ENCODE results near the gene PKIG.

The PKIG gene

GRCh38 chr20:44656448-44656847, 74.1 kb downstream of the PKIG start:
- no peak overlapping the region for H2BK15ac ChIP-seq (ENCODE audit: low read length)
- H3K9ac ChIP-seq (ENCODE audit: low read depth, low read length, poor library complexity), result no peak overlapping the region
- no peak overlapping the region for H2AK5ac ChIP-seq (ENCODE audit: low read depth, low read length)
- H3K4ac ChIP-seq (ENCODE audit: low read length), result no peak overlapping the region
- no peak overlapping the region for H3K18ac ChIP-seq (ENCODE audit: low read length)
- no peak overlapping the region for H2BK12ac ChIP-seq (ENCODE audit: low read length)
- H3K36me3 ChIP-seq (replicated peaks in 1 of 2; ENCODE audit: control insufficient read depth in 2 of 2, insufficient read depth in 2 of 2, low read length in 2 of 2), result no peaks in the 10 kb centered on the region
- no peak overlapping the region for H3K27ac ChIP-seq (replicated peaks; ENCODE audit: low read length)
- no peak overlapping the region for H2BK120ac ChIP-seq (ENCODE audit: low read depth, low read length)
- no peak overlapping the region for H3K4me2 ChIP-seq (ENCODE audit: insufficient read depth, low read length, poor library complexity, severe bottlenecking)
- H4K91ac ChIP-seq (ENCODE audit: low read depth, low read length, poor library complexity), result no peak overlapping the region
- no peak overlapping the region for H3K4me3 ChIP-seq (ENCODE audit: low read length in 2 of 2)
- no peak overlapping the region for H3K14ac ChIP-seq (ENCODE audit: low read length)
- H4K8ac ChIP-seq (ENCODE audit: low read depth, low read length), result no peak overlapping the region
- peaks cover 0 to 3% (median 0%) of the 10 kb centered on the region in 3 experiments for H3K27me3 ChIP-seq (ENCODE audit: control insufficient read depth in 3 of 3, insufficient read depth in 3 of 3, low read depth in 1 of 3, low read length in 3 of 3)
- no peak overlapping the region for H2BK5ac ChIP-seq (ENCODE audit: low read length)
- no peaks in the 10 kb centered on the region for H3K79me1 ChIP-seq (ENCODE audit: low read depth, low read length)
- peaks cover 5 to 9% of the 10 kb centered on the region in 2 donors for H3K4me1 ChIP-seq (ENCODE audit: control insufficient read depth in 2 of 2, insufficient read depth in 1 of 2, low read depth in 1 of 2, low read length in 2 of 2)
- no peak overlapping the region for H3K23ac ChIP-seq (ENCODE audit: low read depth, low read length, poor library complexity)
- no peak for DNase-seq (ENCODE audit: low spot score)
- peaks cover 3 to 4% of the 10 kb centered on the region in 2 donors for H3K9me3 ChIP-seq (replicated peaks in 1 of 2; ENCODE audit: control insufficient read depth in 2 of 2, insufficient read depth in 1 of 2, low read depth in 1 of 2, low read length in 2 of 2)
- H2AFZ ChIP-seq (ENCODE audit: low read length), result peak overlapping the region; percentile 10
- no CpG with 5 or more reads among the region's 3 CpGs for WGBS, 2 donors (ENCODE audit: extremely low coverage in 2 of 2, insufficient read length in 2 of 2, insufficient replicate concordance in 1 of 2)

GRCh38 chr20:44657875-44658274, 75.5 kb downstream of the PKIG start:
- no peak overlapping the region for H3K27ac ChIP-seq (replicated peaks; ENCODE audit: low read length)
- no peaks in the 10 kb centered on the region for H3K36me3 ChIP-seq (replicated peaks in 1 of 2; ENCODE audit: control insufficient read depth in 2 of 2, insufficient read depth in 2 of 2, low read length in 2 of 2)
- H3K4ac ChIP-seq (ENCODE audit: low read length), result no peak overlapping the region
- no peak overlapping the region for H3K4me2 ChIP-seq (ENCODE audit: insufficient read depth, low read length, poor library complexity, severe bottlenecking)
- no peak overlapping the region for H3K18ac ChIP-seq (ENCODE audit: low read length)
- peaks cover 0 to 6% (median 0%) of the 10 kb centered on the region in 3 experiments for H3K27me3 ChIP-seq (ENCODE audit: control insufficient read depth in 3 of 3, insufficient read depth in 3 of 3, low read depth in 1 of 3, low read length in 3 of 3)
- no CpG with 5 or more reads among the region's 2 CpGs for WGBS, 2 donors (ENCODE audit: extremely low coverage in 2 of 2, insufficient read length in 2 of 2, insufficient replicate concordance in 1 of 2)
- no peaks in the 10 kb centered on the region for H3K79me1 ChIP-seq (ENCODE audit: low read depth, low read length)
- H3K23ac ChIP-seq (ENCODE audit: low read depth, low read length, poor library complexity), result no peak overlapping the region
- no peak overlapping the region for H2BK12ac ChIP-seq (ENCODE audit: low read length)
- H2AFZ ChIP-seq (ENCODE audit: low read length), result no peak overlapping the region
- DNase-seq (ENCODE audit: low spot score), result no peak
- no peak overlapping the region for H3K14ac ChIP-seq (ENCODE audit: low read length)
- H4K8ac ChIP-seq (ENCODE audit: low read depth, low read length), result no peak overlapping the region
- no peak overlapping the region for H3K9ac ChIP-seq (ENCODE audit: low read depth, low read length, poor library complexity)
- H4K91ac ChIP-seq (ENCODE audit: low read depth, low read length, poor library complexity), result no peak overlapping the region
- no peak overlapping the region for H3K4me3 ChIP-seq (ENCODE audit: low read length in 2 of 2)
- H2BK5ac ChIP-seq (ENCODE audit: low read length), result no peak overlapping the region
- no peak overlapping the region for H2AK5ac ChIP-seq (ENCODE audit: low read depth, low read length)
- H2BK120ac ChIP-seq (ENCODE audit: low read depth, low read length), result no peak overlapping the region
- peaks cover 3 to 4% of the 10 kb centered on the region in 2 donors for H3K9me3 ChIP-seq (replicated peaks in 1 of 2; ENCODE audit: control insufficient read depth in 2 of 2, insufficient read depth in 1 of 2, low read depth in 1 of 2, low read length in 2 of 2)
- peaks cover 5 to 12% of the 10 kb centered on the region in 2 donors for H3K4me1 ChIP-seq (ENCODE audit: control insufficient read depth in 2 of 2, insufficient read depth in 1 of 2, low read depth in 1 of 2, low read length in 2 of 2)
- H2BK15ac ChIP-seq (ENCODE audit: low read length), result no peak overlapping the region

- H3K23ac ChIP-seq (ENCODE audit: low read depth, low read length, poor library complexity), result no peak overlapping the region
- no peak overlapping the region for H2AK5ac ChIP-seq (ENCODE audit: low read depth, low read length)
- no peak overlapping the region for H3K18ac ChIP-seq (ENCODE audit: low read length)
- H2AFZ ChIP-seq (ENCODE audit: low read length), result no peak overlapping the region
- no peak overlapping the region for H2BK12ac ChIP-seq (ENCODE audit: low read length)
- H3K4ac ChIP-seq (ENCODE audit: low read length), result no peak overlapping the region
- H3K36me3 ChIP-seq (replicated peaks in 1 of 2; ENCODE audit: control insufficient read depth in 2 of 2, insufficient read depth in 2 of 2, low read length in 2 of 2), result no peaks in the 10 kb centered on the region
- H3K4me1 ChIP-seq (ENCODE audit: control insufficient read depth in 2 of 2, insufficient read depth in 1 of 2, low read depth in 1 of 2, low read length in 2 of 2), result peaks cover 5 to 11% of the 10 kb centered on the region in 2 donors
- no peak overlapping the region for H3K4me2 ChIP-seq (ENCODE audit: insufficient read depth, low read length, poor library complexity, severe bottlenecking)
- no peak overlapping the region for H4K8ac ChIP-seq (ENCODE audit: low read depth, low read length)
- no peak overlapping the region for H2BK15ac ChIP-seq (ENCODE audit: low read length)
- no peak overlapping the region for H3K9ac ChIP-seq (ENCODE audit: low read depth, low read length, poor library complexity)
- no peak overlapping the region for H2BK5ac ChIP-seq (ENCODE audit: low read length)
- no peak overlapping the region for H3K27ac ChIP-seq (replicated peaks; ENCODE audit: low read length)
- peaks cover 0 to 6% (median 0%) of the 10 kb centered on the region in 3 experiments for H3K27me3 ChIP-seq (ENCODE audit: control insufficient read depth in 3 of 3, insufficient read depth in 3 of 3, low read depth in 1 of 3, low read length in 3 of 3)
- H3K79me1 ChIP-seq (ENCODE audit: low read depth, low read length), result no peaks in the 10 kb centered on the region
- no peak overlapping the region for H2BK120ac ChIP-seq (ENCODE audit: low read depth, low read length)
- DNase-seq (ENCODE audit: low spot score), result no peak
- H4K91ac ChIP-seq (ENCODE audit: low read depth, low read length, poor library complexity), result no peak overlapping the region
- H3K9me3 ChIP-seq (replicated peaks in 1 of 2; ENCODE audit: control insufficient read depth in 2 of 2, insufficient read depth in 1 of 2, low read depth in 1 of 2, low read length in 2 of 2), result peaks cover 3 to 4% of the 10 kb centered on the region in 2 donors
- no peak overlapping the region for H3K14ac ChIP-seq (ENCODE audit: low read length)
- no peak overlapping the region for H3K4me3 ChIP-seq (ENCODE audit: low read length in 2 of 2)
Measured at GRCh38 chr20:44658810-44659209, 76.4 kb downstream of the PKIG start.

GRCh38 chr20:44659931-44660330, 77.6 kb downstream of the PKIG start:
- no peak overlapping the region for H4K91ac ChIP-seq (ENCODE audit: low read depth, low read length, poor library complexity)
- no CpG with 5 or more reads among the region's 2 CpGs for WGBS, 2 donors (ENCODE audit: extremely low coverage in 2 of 2, insufficient read length in 2 of 2, insufficient replicate concordance in 1 of 2)
- peaks cover 0 to 6% (median 0%) of the 10 kb centered on the region in 3 experiments for H3K27me3 ChIP-seq (ENCODE audit: control insufficient read depth in 3 of 3, insufficient read depth in 3 of 3, low read depth in 1 of 3, low read length in 3 of 3)
- H2BK120ac ChIP-seq (ENCODE audit: low read depth, low read length), result no peak overlapping the region
- no peak overlapping the region for H3K27ac ChIP-seq (replicated peaks; ENCODE audit: low read length)
- H3K4me1 ChIP-seq (ENCODE audit: control insufficient read depth in 2 of 2, insufficient read depth in 1 of 2, low read depth in 1 of 2, low read length in 2 of 2), result peaks cover 5 to 11% of the 10 kb centered on the region in 2 donors
- H2BK5ac ChIP-seq (ENCODE audit: low read length), result no peak overlapping the region
- peaks cover 3 to 4% of the 10 kb centered on the region in 2 donors for H3K9me3 ChIP-seq (replicated peaks in 1 of 2; ENCODE audit: control insufficient read depth in 2 of 2, insufficient read depth in 1 of 2, low read depth in 1 of 2, low read length in 2 of 2)
- no peak overlapping the region for H2BK12ac ChIP-seq (ENCODE audit: low read length)
- H4K8ac ChIP-seq (ENCODE audit: low read depth, low read length), result no peak overlapping the region
- no peaks in the 10 kb centered on the region for H3K36me3 ChIP-seq (replicated peaks in 1 of 2; ENCODE audit: control insufficient read depth in 2 of 2, insufficient read depth in 2 of 2, low read length in 2 of 2)
- no peak overlapping the region for H3K4me2 ChIP-seq (ENCODE audit: insufficient read depth, low read length, poor library complexity, severe bottlenecking)
- no peak overlapping the region for H3K4ac ChIP-seq (ENCODE audit: low read length)
- H3K9ac ChIP-seq (ENCODE audit: low read depth, low read length, poor library complexity), result no peak overlapping the region
- H3K14ac ChIP-seq (ENCODE audit: low read length), result no peak overlapping the region
- H3K79me1 ChIP-seq (ENCODE audit: low read depth, low read length), result no peaks in the 10 kb centered on the region
- H3K23ac ChIP-seq (ENCODE audit: low read depth, low read length, poor library complexity), result no peak overlapping the region
- no peak overlapping the region for H2AFZ ChIP-seq (ENCODE audit: low read length)
- no peak for DNase-seq (ENCODE audit: low spot score)
- H3K4me3 ChIP-seq (ENCODE audit: low read length in 2 of 2), result no peak overlapping the region
- no peak overlapping the region for H2AK5ac ChIP-seq (ENCODE audit: low read depth, low read length)
- H2BK15ac ChIP-seq (ENCODE audit: low read length), result no peak overlapping the region
- H3K18ac ChIP-seq (ENCODE audit: low read length), result peak overlapping the region; percentile 52

All from neuronal stem cell (in vitro differentiated cells).